ENCODE measurements around the gene KIRREL3. TPM values are rescaled to one million over a fixed set of nuclear protein-coding genes. Genes with fewer than 3 reads are reported as not detected.

The KIRREL3 gene
- total and polyA plus RNA-seq, 5 donors = 0.74 to 1.2 (median 1.0) TPM

DNA sequence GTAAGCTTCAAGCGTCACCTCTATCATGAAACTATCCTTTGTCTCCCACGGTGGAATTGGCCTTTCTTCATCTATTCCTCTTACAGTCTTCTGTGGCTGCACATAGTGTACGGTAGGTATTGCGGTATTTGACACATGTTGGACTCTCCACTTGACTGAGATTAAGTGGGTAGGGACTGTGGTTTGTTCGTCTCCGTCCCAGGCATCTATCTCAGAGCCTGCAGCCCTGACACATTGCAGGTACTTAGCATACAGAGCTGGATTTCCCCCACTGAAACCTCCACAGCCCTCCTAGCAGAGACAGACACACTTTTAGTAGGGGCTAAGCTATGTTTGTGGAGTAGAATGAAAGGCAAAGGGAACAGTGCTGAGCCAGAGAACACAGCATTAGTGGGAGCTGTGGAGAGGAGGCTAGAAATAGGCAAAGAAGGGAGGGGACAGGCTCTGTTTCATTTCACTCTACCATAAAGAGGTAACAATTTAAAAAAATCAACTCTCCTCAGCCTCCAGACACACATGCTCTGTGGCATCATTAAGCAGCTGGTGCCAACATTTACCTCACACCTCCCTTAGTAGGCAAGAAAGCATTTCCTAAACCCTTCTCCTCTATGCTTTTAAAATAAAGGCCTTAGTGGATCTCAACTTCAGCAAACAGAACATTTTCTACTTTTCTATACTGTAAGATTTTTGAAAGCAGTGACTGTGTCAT, 277.5 kb downstream of the KIRREL3 start:
- intact Hi-C loops (cut with DNase I) = no loop called here
- H3K9me3 ChIP-seq (ENCODE audit: control insufficient read depth, low read length) = no peaks in the 10 kb centered on the region
- H3K27me3 ChIP-seq (ENCODE audit: control insufficient read depth, insufficient read depth) = no peaks in the 10 kb centered on the region
- peak in 1 of 2 donors; percentile 14 for ATAC-seq
- WGBS = 72% methylated on average over 6 of the region's 6 CpGs
- peaks cover 6% of the 10 kb centered on the region for H3K4me1 ChIP-seq (ENCODE audit: control insufficient read depth, insufficient read depth, low read length)
- no peak for DNase-seq
- H3K27ac ChIP-seq (ENCODE audit: low read length) = no peak overlapping the region
- no peak overlapping the region for H3K4me3 ChIP-seq (ENCODE audit: low read length)

DNA sequence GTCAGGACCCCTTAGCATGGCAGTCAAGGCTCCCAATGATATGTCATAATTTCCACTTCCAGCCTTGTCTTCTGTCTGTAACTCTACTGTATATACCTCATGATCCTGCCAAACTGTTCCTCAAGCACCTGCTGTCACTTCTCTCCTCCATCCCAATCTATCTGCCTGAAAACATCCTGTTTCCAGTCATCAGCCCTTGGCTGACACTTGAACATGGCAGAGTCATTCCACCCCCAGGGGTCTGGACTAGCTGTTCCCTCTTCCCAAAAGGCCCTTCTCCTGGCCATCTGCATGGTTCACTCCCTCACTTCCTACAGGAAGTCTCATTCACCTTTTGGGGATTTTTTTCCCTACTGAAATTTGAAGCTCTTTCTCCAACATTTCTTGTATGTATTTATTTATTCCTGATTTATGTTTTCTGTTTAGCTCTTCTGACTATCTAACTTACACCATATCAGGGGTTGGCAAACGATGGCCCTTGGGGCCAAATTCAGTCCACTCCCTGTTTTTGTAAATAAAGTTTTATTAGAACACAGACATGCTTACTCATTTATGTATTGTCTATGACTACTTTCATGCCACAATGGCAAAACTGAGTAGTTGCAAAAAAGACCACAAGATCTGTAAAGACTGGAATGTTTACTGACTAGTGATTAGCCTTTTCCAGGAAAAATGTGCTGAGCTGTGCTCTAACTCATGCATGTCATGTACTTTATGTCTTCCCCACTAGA, 278.4 kb downstream of the KIRREL3 start:
- intact Hi-C loops (cut with DNase I) = no loop called here
- H3K27me3 ChIP-seq (ENCODE audit: control insufficient read depth, insufficient read depth) = no peaks in the 10 kb centered on the region
- H3K4me3 ChIP-seq (ENCODE audit: low read length) = no peak overlapping the region
- peaks cover 6% of the 10 kb centered on the region for H3K4me1 ChIP-seq (ENCODE audit: control insufficient read depth, insufficient read depth, low read length)
- WGBS = 85% methylated on average over 1 of the region's 1 CpG
- H3K27ac ChIP-seq (ENCODE audit: low read length) = no peak overlapping the region
- ATAC-seq (no peak), DNase-seq (no peak)
- H3K9me3 ChIP-seq (ENCODE audit: control insufficient read depth, low read length) = no peaks in the 10 kb centered on the region

DNA sequence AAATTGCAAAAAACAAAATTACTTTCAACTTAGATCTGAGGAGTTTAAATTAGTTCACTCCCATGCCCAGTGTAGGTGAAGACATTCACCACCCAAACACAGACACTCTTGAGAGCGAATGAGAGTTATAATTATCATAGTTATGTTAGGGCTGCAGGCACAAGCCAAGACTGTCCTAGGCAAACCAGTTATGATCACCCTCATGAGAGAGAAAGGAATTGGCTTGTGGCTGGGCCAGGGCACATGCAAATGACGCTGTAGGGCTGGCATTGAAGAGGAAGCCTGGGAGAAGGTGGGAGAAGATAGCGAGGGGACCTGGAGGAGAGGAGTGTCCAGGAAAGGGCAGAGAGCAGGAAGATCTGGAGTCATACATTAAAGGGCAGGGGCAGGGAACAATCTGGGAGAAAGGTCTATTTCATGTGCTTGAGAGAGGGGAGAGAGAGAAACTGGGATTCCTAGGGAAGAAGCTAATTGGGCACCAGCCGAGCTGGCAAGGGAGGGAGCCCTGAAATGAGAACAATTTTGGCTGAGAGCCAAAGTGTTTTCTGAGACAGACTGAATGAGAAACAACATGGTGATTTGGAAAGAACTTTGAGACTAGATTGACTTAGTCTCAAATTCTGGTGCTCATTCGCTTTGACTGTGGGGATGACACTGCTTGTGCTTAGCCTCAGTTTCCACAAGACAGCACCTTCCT, 279.9 kb downstream of the KIRREL3 start:
- H3K4me3 ChIP-seq (ENCODE audit: low read length) = no peak overlapping the region
- intact Hi-C loops (cut with DNase I) = no loop called here
- no peaks in the 10 kb centered on the region for H3K27me3 ChIP-seq (ENCODE audit: control insufficient read depth, insufficient read depth)
- WGBS = 47% methylated on average over 5 of the region's 5 CpGs
- peak; percentile 32 to 68 for ATAC-seq
- H3K9me3 ChIP-seq (ENCODE audit: control insufficient read depth, low read length) = no peaks in the 10 kb centered on the region
- no peak overlapping the region for H3K27ac ChIP-seq (ENCODE audit: low read length)
- H3K4me1 ChIP-seq (ENCODE audit: control insufficient read depth, insufficient read depth, low read length) = peaks cover 6% of the 10 kb centered on the region
- DNase-seq = no peak

DNA sequence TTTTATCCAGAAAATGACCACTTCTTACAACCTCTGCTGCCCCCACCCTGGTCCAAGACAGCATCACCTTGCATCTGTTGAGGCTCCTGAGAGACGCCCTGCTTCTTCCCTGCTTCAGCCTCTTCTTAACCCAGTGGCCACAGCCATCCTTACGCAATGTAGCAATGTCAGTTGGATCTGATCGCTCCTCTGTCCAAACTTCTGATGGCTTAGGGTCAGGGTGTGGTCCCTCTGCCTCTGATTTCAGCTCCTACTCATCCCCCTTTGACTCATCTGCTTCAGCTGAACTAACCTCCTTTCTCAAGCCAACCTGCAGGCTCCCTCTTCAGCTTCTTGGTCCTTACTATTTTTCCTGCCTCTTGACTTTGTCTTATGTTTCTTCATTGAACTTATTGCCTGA, 280.8 kb downstream of the KIRREL3 start:
- no peaks in the 10 kb centered on the region for H3K27me3 ChIP-seq (ENCODE audit: control insufficient read depth, insufficient read depth)
- H3K9me3 ChIP-seq (ENCODE audit: control insufficient read depth, low read length) = no peaks in the 10 kb centered on the region
- intact Hi-C loops (cut with DNase I) = loop anchor here (5.0 to 10.0 kb wide), 5 partner anchors 145 to 353 kb away; no protein-coding TSS in a partner anchor
- no peak for DNase-seq
- WGBS = 93% methylated on average over 3 of the region's 3 CpGs
- H3K27ac ChIP-seq (ENCODE audit: low read length) = no peak overlapping the region
- H3K4me1 ChIP-seq (ENCODE audit: control insufficient read depth, insufficient read depth, low read length) = peaks cover 6% of the 10 kb centered on the region
- ATAC-seq = no peak
- no peak overlapping the region for H3K4me3 ChIP-seq (ENCODE audit: low read length)

DNA sequence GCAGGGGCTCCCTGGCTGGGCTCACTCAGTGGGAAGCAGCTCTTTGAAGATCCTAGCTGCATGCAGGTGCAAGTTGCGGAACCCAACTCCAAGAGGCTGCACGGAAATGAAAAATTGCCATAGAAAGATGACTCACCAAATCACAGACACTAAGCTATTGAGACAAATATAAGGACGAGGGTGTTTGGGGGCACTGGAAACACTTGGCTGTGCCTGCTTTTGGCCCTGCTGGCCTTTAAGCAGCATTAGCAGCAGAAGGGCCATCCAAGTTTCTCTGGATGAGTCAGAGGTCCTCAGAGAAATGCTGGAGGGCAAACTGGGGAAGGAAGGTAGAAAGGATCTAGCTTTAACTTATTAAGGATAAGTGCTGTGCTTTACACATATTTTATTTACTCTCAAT, 282.3 kb downstream of the KIRREL3 start:
- no peak for ATAC-seq
- WGBS = 64% methylated on average over 3 of the region's 3 CpGs
- H3K27me3 ChIP-seq (ENCODE audit: control insufficient read depth, insufficient read depth) = no peaks in the 10 kb centered on the region

DNA sequence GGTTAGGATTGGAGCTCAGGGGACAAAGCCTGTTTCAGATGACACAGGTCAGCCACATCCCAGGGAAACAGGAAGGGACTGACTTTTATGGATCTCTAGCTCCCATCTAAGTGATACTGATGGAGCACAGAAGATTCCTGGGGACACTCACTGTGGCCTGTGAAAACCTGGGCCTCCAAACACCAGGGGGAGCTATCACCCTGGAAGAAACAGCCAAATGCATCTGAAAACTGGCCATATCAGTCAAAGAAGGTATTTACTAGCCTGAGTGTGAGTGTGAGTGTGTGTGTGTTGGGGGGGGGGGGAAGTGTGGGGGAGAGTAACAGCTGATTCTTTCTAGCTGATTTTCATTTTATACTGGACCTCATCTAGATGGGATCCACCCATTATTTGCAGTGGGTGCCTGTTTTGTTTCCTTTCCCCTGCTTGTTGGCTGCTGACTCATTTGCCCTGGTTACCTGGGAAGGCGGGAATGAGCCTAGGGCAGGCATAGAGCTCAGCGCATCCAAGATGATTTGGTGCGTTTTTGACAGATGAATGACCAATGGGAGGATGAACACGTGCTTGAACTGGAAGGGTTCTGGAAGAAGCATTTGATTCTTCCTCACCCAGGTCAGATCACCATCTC, 284.0 kb downstream of the KIRREL3 start:
- no peak overlapping the region for H3K27ac ChIP-seq (ENCODE audit: low read length)
- DNase-seq = peak in 2 of 3 donors; percentile 39 to 74
- intact Hi-C loops (cut with DNase I) = loop anchor here (2.0 to 10.0 kb wide), 6 partner anchors 148 to 356 kb away; no protein-coding TSS in a partner anchor
- peaks cover 5% of the 10 kb centered on the region for H3K4me1 ChIP-seq (ENCODE audit: control insufficient read depth, insufficient read depth, low read length)
- H3K4me3 ChIP-seq (ENCODE audit: low read length) = no peak overlapping the region
- H3K9me3 ChIP-seq (ENCODE audit: control insufficient read depth, low read length) = no peaks in the 10 kb centered on the region
- WGBS = 63% methylated on average over 4 of the region's 4 CpGs
- no peaks in the 10 kb centered on the region for H3K27me3 ChIP-seq (ENCODE audit: control insufficient read depth, insufficient read depth)
- peak; percentile 54 to 56 for ATAC-seq

More for the DNA sequence above, 282.3 kb downstream of the KIRREL3 start:
- H3K27ac ChIP-seq (ENCODE audit: low read length) = no peak overlapping the region
- peaks cover 6% of the 10 kb centered on the region for H3K4me1 ChIP-seq (ENCODE audit: control insufficient read depth, insufficient read depth, low read length)
- no peak for DNase-seq
- H3K4me3 ChIP-seq (ENCODE audit: low read length) = no peak overlapping the region
- no peaks in the 10 kb centered on the region for H3K9me3 ChIP-seq (ENCODE audit: control insufficient read depth, low read length)
- intact Hi-C loops (cut with DNase I) = loop anchor here (5.0 to 10.0 kb wide), 5 partner anchors 147 to 354 kb away; no protein-coding TSS in a partner anchor

DNA sequence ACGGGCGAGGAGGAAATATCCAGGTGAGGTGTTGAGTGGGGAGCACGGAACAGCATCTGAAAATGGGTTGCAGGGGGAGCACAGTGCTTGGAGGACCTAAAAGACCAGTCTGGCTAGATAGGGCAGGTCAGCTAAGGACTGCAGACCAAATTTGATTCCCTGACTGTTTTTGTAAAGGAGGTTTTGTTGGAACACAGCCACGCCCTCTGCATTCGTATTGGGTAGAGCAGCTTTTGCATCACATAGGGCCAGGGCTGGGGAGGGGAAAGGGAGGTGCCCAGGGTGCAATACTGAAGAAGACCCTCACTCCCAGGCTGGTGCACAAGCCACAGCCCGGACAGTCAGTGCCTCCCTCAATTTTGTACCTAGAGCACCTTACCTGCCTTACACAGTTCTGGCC, 286.8 kb downstream of the KIRREL3 start:
- Histone ChIP-seq H3K4me1 (ENCODE audit: control insufficient read depth, insufficient read depth, low read length) (no peaks in the 10 kb centered on the region), H3K27me3 (ENCODE audit: control insufficient read depth, insufficient read depth) (no peaks in the 10 kb centered on the region), H3K4me3 (ENCODE audit: low read length) (no peak overlapping the region), H3K27ac (ENCODE audit: low read length) (no peak overlapping the region), H3K9me3 (ENCODE audit: control insufficient read depth, low read length) (no peaks in the 10 kb centered on the region)
- intact Hi-C loops (cut with DNase I) = loop anchor here in 1 of 4 donors (10.0 kb wide), 1 partner anchor 151 kb away; no protein-coding TSS in a partner anchor
- ATAC-seq (no peak), DNase-seq (no peak)
- 85% methylated on average over 6 of the region's 6 CpGs for WGBS

DNA sequence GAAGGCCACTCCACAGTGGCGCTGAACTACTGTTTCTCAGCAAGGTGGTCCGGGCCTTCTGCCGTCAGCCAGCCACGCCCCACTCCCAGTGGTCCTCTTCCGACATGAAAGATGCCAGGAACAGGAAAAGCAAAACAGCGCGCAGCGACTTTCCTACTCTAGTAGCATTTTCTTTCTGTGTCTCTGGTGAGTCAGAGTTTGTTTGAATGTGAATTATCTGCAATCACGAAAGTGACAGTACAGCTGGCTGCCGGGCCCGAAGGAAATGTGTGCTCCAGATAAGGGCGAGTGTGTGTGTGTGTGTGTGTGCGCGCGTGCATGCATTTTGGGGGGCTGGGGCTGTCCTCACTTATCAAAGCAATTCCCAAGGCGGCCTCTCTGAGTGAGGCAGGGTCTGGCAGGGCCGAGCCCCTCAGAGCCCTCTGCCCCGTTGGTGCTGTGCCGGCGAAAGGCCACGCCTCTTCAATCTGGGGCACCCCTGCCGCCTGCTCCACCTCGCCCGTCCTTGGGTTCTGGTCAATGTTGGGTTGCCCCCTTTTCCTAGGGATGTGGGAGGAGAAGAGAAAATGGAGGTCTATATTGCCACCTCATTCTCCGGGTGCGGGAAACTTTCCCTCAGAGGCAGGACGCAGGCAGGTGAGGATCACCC, 288.5 kb downstream of the KIRREL3 start:
- Histone ChIP-seq H3K9me3 (ENCODE audit: control insufficient read depth, low read length) (no peaks in the 10 kb centered on the region), H3K4me1 (ENCODE audit: control insufficient read depth, insufficient read depth, low read length) (no peaks in the 10 kb centered on the region), H3K4me3 (ENCODE audit: low read length) (no peak overlapping the region), H3K27ac (ENCODE audit: low read length) (no peak overlapping the region), H3K27me3 (ENCODE audit: control insufficient read depth, insufficient read depth) (no peaks in the 10 kb centered on the region)
- ATAC-seq (peak in 1 of 2 donors; percentile 47), DNase-seq (peak in 1 of 3 donors; percentile 56)
- intact Hi-C loops (cut with DNase I) = loop anchor here in 1 of 4 donors (10.0 kb wide), 1 partner anchor 153 kb away; no protein-coding TSS in a partner anchor
- 54% methylated on average over 27 of the region's 27 CpGs for WGBS

DNA sequence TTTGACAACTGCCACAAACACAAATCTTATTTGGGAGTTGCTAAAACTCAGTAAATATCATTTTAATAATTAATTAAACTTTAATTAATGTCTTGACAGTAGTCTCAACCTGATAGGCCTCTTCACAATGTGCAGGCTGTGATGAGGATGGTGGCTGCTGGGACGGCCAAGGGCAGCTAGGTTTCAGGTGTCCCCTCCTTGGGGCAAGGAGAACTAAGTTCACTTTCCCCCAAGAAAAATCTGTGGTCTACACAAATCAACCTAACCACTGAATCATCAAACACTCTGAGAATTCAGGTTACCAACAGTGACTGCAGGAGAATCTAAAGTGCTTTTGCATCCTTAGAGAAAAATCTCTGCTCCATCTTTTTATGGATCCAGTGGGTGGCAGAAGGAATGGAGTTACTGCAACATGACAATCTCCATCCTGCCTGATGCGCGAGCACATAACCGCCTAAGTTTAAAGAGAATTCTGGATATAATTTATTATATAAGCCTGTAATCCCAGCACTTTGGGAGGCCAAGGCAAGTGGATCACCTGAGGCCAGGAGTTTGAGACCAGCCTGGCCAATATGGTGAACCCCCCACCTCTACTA, 289.7 kb downstream of the KIRREL3 start:
- H3K4me3 ChIP-seq (ENCODE audit: low read length) = no peak overlapping the region
- no peaks in the 10 kb centered on the region for H3K9me3 ChIP-seq (ENCODE audit: control insufficient read depth, low read length)
- H3K27me3 ChIP-seq (ENCODE audit: control insufficient read depth, insufficient read depth) = no peaks in the 10 kb centered on the region
- no peak for DNase-seq
- no peak for ATAC-seq
- intact Hi-C loops (cut with DNase I) = loop anchor here in 1 of 4 donors (10.0 kb wide), 1 partner anchor 154 kb away; no protein-coding TSS in a partner anchor
- WGBS = 92% methylated on average over 4 of the region's 4 CpGs
- H3K27ac ChIP-seq (ENCODE audit: low read length) = no peak overlapping the region
- H3K4me1 ChIP-seq (ENCODE audit: control insufficient read depth, insufficient read depth, low read length) = no peaks in the 10 kb centered on the region

DNA sequence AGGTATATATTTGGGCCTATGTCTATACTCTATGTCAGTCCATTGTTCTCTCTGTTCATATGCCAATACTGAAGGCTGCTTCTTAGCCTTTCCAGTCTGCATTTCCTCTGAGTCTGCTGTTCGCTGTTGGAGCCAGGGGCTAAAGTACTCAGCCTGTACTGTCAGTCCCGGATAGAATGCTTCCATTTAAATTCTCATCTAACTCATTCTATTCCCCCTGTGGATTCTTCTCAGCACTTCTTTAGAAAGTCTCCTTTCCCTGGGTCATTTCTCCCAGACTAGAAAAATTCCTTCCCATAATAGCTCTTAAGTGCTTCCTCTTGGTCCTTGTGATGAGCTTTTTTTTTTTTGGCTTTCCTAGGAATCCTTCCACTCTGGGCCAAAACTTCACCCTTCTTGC, 293.1 kb downstream of the KIRREL3 start:
- WGBS = 36% methylated on average over 2 of the region's 2 CpGs
- Histone ChIP-seq H3K4me1 (ENCODE audit: control insufficient read depth, insufficient read depth, low read length) (peaks cover 3% of the 10 kb centered on the region), H3K4me3 (ENCODE audit: low read length) (no peak overlapping the region), H3K9me3 (ENCODE audit: control insufficient read depth, low read length) (no peaks in the 10 kb centered on the region), H3K27me3 (ENCODE audit: control insufficient read depth, insufficient read depth) (no peaks in the 10 kb centered on the region), H3K27ac (ENCODE audit: low read length) (no peak overlapping the region)
- no peak for ATAC-seq
- intact Hi-C loops (cut with DNase I) = no loop called here
- no peak for DNase-seq

All from right cardiac atrium (tissue), 5 donors.